OCI-LY7 (cell line): ENCODE measurements around the gene GLI3. TPM values are rescaled to one million over a fixed set of nuclear protein-coding genes. Genes with fewer than 3 reads are reported as not detected.

Experiments used
- BruUV-seq: library from RNA; stranded (reverse); fragments of 400-500 nt; replicated peaks from 2 replicates; lab custom pipeline; 2021; lab: Mats Ljungman, UMichigan
- CTCF ChIA-PET: fragments of 300-600 bp; sonication (Branson Sonifier 250); formaldehyde crosslinking; loops from one replicate; lab custom pipeline; 2022; ENCODE audit warnings: antibody characterized with exemption; ENCODE audit not compliant: unreplicated experiment; lab: Charles Lee
- POLR2A ChIA-PET: fragments of 300-600 bp; sonication (Branson Sonifier 250); formaldehyde crosslinking; loops from one replicate; lab custom pipeline; 2022; ENCODE audit warnings: antibody characterized with exemption; lab: Charles Lee
- DNase-seq: peaks from one replicate; pipeline ENCODE4 v3.0.0-alpha.2; 2015; ENCODE audit warnings: low spot score
- H2AFZ ChIP-seq: fragments of 200-600 bp; sonication (generic), shearing (Covaris generic); 2 replicates; pipeline ENCODE4 v1.6.1; 2014; ENCODE audit warnings: mild to moderate bottlenecking, antibody characterized with exemption, low read length, moderate library complexity
- H3K27ac ChIP-seq: fragments of 200-600 bp; sonication (generic); 2 replicates; pipeline ENCODE4 v1.5.1; 2014; ENCODE audit warnings: mixed run types, low read depth, mild to moderate bottlenecking, moderate library complexity, low read length, inconsistent platforms; ENCODE audit not compliant: poor library complexity, severe bottlenecking
- H3K36me3 ChIP-seq: fragments of 200-600 bp; sonication (generic); 2 replicates; pipeline ENCODE4 v1.6.1; 2014; ENCODE audit warnings: mild to moderate bottlenecking, antibody characterized with exemption, low read length, moderate library complexity, mixed read lengths; ENCODE audit not compliant: insufficient read depth
- H3K4me1 ChIP-seq: fragments of 200-600 bp; sonication (generic); 2 replicates; pipeline ENCODE4 v1.5.1; 2014; ENCODE audit warnings: mild to moderate bottlenecking, low read length; ENCODE audit not compliant: insufficient read depth, poor library complexity, severe bottlenecking
- H3K4me2 ChIP-seq: fragments of 200-600 bp; sonication (generic); 2 replicates; pipeline ENCODE4 v1.6.1; 2014; ENCODE audit warnings: mild to moderate bottlenecking, low read length
- H3K4me3 ChIP-seq: fragments of 200-600 bp; sonication (generic); 2 replicates; pipeline ENCODE4 v1.5.1; 2014; ENCODE audit warnings: mild to moderate bottlenecking, low read depth, low read length; ENCODE audit not compliant: poor library complexity, severe bottlenecking
- H3K79me2 ChIP-seq: fragments of 200-600 bp; sonication (generic); 2 replicates; pipeline ENCODE4 v1.6.1; 2016; ENCODE audit warnings: low read depth, mild to moderate bottlenecking, low read length, moderate library complexity, mixed read lengths; ENCODE audit not compliant: insufficient read depth
- H3K9me2 ChIP-seq: fragments of 200-600 bp; sonication (generic); 2 replicates; pipeline ENCODE4 v1.6.1; 2016; ENCODE audit warnings: mild to moderate bottlenecking, low read length, mixed read lengths; ENCODE audit not compliant: insufficient read depth
- H3K9me3 ChIP-seq: fragments of 200-600 bp; sonication (generic); 2 replicates; pipeline ENCODE4 v1.6.1; 2014; ENCODE audit warnings: mild to moderate bottlenecking, mixed run types, low read length, mixed read lengths
- H4K20me1 ChIP-seq: fragments of 200-600 bp; sonication (generic); 2 replicates; pipeline ENCODE4 v1.6.1; 2014; ENCODE audit warnings: mild to moderate bottlenecking, antibody characterized with exemption, low read length, moderate library complexity, mixed read lengths; ENCODE audit not compliant: insufficient read depth
- CTCF ChIP-seq: fragments of 200-600 bp; sonication (generic); conservative IDR thresholded peaks from 2 replicates; pipeline ENCODE4 v1.5.1; 2014; ENCODE audit warnings: mild to moderate bottlenecking, antibody characterized with exemption, low read length, moderate library complexity, mixed read lengths
- EZH2phosphoT487 ChIP-seq: fragments of 200-600 bp; sonication (generic); IDR thresholded peaks from 2 replicates; pipeline ENCODE4 v1.6.1; 2018; ENCODE audit warnings: low read depth, borderline replicate concordance, mild to moderate bottlenecking, mixed run types, antibody characterized with exemption, low read length, moderate library complexity, mixed read lengths
- intact Hi-C: fragments of 100-400 bp; cut with micrococcal nuclease; formaldehyde crosslinking; loops from one replicate; pipeline ENCODE4 v1.10.0; 2022; ENCODE audit not compliant: unreplicated experiment
- total RNA-seq, 2 experiments: library from RNA; depleted of rRNA in 1 of 2; stranded (reverse); fragments of >200 nt in 1 of 2; shearing (Covaris generic) in 1 of 2; gene quantifications; 2 replicates each; pipeline ENCODE4 v1.2.3, GENCODE V29; 2014 to 2022

The GLI3 gene
- total RNA-seq, 2 experiments from 2014 or later, result not detected

- Histone ChIP-seq H3K4me1 (peaks cover 4% of the 10 kb centered on the region), H3K36me3 (no peaks in the 10 kb centered on the region), H3K9me2 (no peaks in the 10 kb centered on the region), H3K79me2 (no peaks in the 10 kb centered on the region), H3K4me3 (no peak overlapping the region), H3K27ac (no peak overlapping the region), H3K4me2 (no peak overlapping the region), H4K20me1 (no peaks in the 10 kb centered on the region), H3K9me3 (no peaks in the 10 kb centered on the region), H2AFZ (no peak overlapping the region)
- TF ChIP-seq CTCF, result no peak
- TF ChIP-seq EZH2phosphoT487, result no peak
- DNase-seq, result no peak
- CTCF ChIA-PET, result no interaction called here
- intact Hi-C loops, result no loop called here
- POLR2A ChIA-PET, result interaction anchor here (1.1 kb wide), 1 partner anchor 29 kb away, joined by 3 read pairs; no protein-coding TSS in a partner anchor
- BruUV-seq, result no TSS peak
Measured at GRCh38 chr7:42100156-42100508, 136.9 kb downstream of the GLI3 start.

- no TSS peak for BruUV-seq
- Histone ChIP-seq H3K4me1 (peaks cover 4% of the 10 kb centered on the region), H3K9me3 (no peaks in the 10 kb centered on the region), H3K27ac (no peak overlapping the region), H3K4me3 (no peak overlapping the region), H2AFZ (no peak overlapping the region), H3K36me3 (no peaks in the 10 kb centered on the region), H4K20me1 (no peaks in the 10 kb centered on the region), H3K9me2 (no peaks in the 10 kb centered on the region), H3K4me2 (no peak overlapping the region), H3K79me2 (no peaks in the 10 kb centered on the region)
- intact Hi-C loops, result no loop called here
- ChIA-PET CTCF (no interaction called here), POLR2A (interaction anchor here (1.1 kb wide), 1 partner anchor 28 kb away, joined by 3 read pairs; no protein-coding TSS in a partner anchor)
- no peak for DNase-seq
- TF ChIP-seq EZH2phosphoT487 (no peak), CTCF (no peak)
Measured at GRCh38 chr7:42099470-42100155, 137.4 kb downstream of the GLI3 start.

- CTCF ChIA-PET, result no interaction called here
- H3K9me3 ChIP-seq, result no peaks in the 10 kb centered on the region
Measured at GRCh38 chr7:42099066-42099465, 137.9 kb downstream of the GLI3 start.

More at GRCh38 chr7:42099066-42099465, 137.9 kb downstream of the GLI3 start:
- intact Hi-C loops, result no loop called here
- Histone ChIP-seq H3K79me2 (no peaks in the 10 kb centered on the region), H4K20me1 (no peaks in the 10 kb centered on the region), H2AFZ (no peak overlapping the region), H3K4me1 (peaks cover 4% of the 10 kb centered on the region), H3K4me2 (no peak overlapping the region), H3K36me3 (no peaks in the 10 kb centered on the region), H3K4me3 (no peak overlapping the region), H3K9me2 (no peaks in the 10 kb centered on the region), H3K27ac (no peak overlapping the region)
- DNase-seq, result no peak
- POLR2A ChIA-PET, result no interaction called here
- BruUV-seq, result no TSS peak
- TF ChIP-seq EZH2phosphoT487, result no peak
- TF ChIP-seq CTCF, result no peak
